NCI-H524 (cell line): ENCODE measurements around the gene ROBO1.
"Not testable (repeated sequence)": the region's sequence is repeated elsewhere in the genome, so short reads cannot be mapped to it uniquely, and the experiment has no call there.

ENCODE experiments used
- DNase-seq, 2 experiments: peaks; one replicate each; lab custom pipeline; 2025; lab: John Stamatoyannopoulos, UW

ROBO1 gene

GRCh38 chr3:78737988-78738387 lies 1029.8 kb downstream of the ROBO1 start:
- peak; percentile 90 to 97 for DNase-seq

GRCh38 chr3:78736863-78737262 lies 1030.9 kb downstream of the ROBO1 start:
- DNase-seq = no peak

- peak; percentile 83 to 93 for DNase-seq
These were observed 1033.7 kb downstream of the ROBO1 start for GRCh38 chr3:78734048-78734637.

GRCh38 chr3:78732893-78733292 lies 1034.9 kb downstream of the ROBO1 start:
- DNase-seq = peak; percentile 57 to 93

- DNase-seq = no peak
These were observed 1035.3 kb downstream of the ROBO1 start for GRCh38 chr3:78732471-78732870.

GRCh38 chr3:78729946-78730345 lies 1037.9 kb downstream of the ROBO1 start:
- DNase-seq = peak in 1 of 2 experiments; percentile 30

- peak; percentile 82 to 91 for DNase-seq
These were observed 1039.2 kb downstream of the ROBO1 start for GRCh38 chr3:78728406-78729145.

GRCh38 chr3:78726545-78726944 lies 1041.3 kb downstream of the ROBO1 start:
- peak; percentile 67 to 92 for DNase-seq

GRCh38 chr3:78725703-78726246 lies 1042.0 kb downstream of the ROBO1 start:
- peak in 1 of 2 experiments; percentile 23 for DNase-seq

- peak in 1 of 2 experiments; percentile 43 for DNase-seq
These were observed 1042.9 kb downstream of the ROBO1 start for GRCh38 chr3:78724859-78725258.

- not testable (repeated sequence) for DNase-seq
These were observed 1043.4 kb downstream of the ROBO1 start for GRCh38 chr3:78724364-78724763.

GRCh38 chr3:78721771-78722543 lies 1045.8 kb downstream of the ROBO1 start:
- no peak for DNase-seq

GRCh38 chr3:78718707-78719106 lies 1049.1 kb downstream of the ROBO1 start:
- DNase-seq = no peak

GRCh38 chr3:78717041-78717440 lies 1050.8 kb downstream of the ROBO1 start:
- no peak for DNase-seq

- no peak for DNase-seq
These were observed 1054.9 kb downstream of the ROBO1 start for GRCh38 chr3:78712941-78713340.

GRCh38 chr3:78712270-78712669 lies 1055.5 kb downstream of the ROBO1 start:
- DNase-seq = no peak

- DNase-seq = no peak
These were observed 1059.2 kb downstream of the ROBO1 start for GRCh38 chr3:78708565-78709073.

- DNase-seq = no peak
These were observed 1060.2 kb downstream of the ROBO1 start for GRCh38 chr3:78707609-78708008.

- peak in 1 of 2 experiments; percentile 14 for DNase-seq
These were observed 1060.8 kb downstream of the ROBO1 start for GRCh38 chr3:78706906-78707523.

- no peak for DNase-seq
These were observed 1063.9 kb downstream of the ROBO1 start for GRCh38 chr3:78703944-78704343.

GRCh38 chr3:78701537-78701936 lies 1066.3 kb downstream of the ROBO1 start:
- DNase-seq = no peak

GRCh38 chr3:78698431-78698830 lies 1069.4 kb downstream of the ROBO1 start:
- no peak for DNase-seq
